ENCODE measurements around the gene DNMBP.
A peak's percentile ranks its signal among the peaks of the same experiment; 100 is the strongest.

DNMBP gene

GRCh38 chr10:100009793-100010676 lies at the start of gene DNMBP:
TSS of gene DNMBP (minus strand) at chr10:100009947. CDS start at chr10:99972124, 37,823 bp downstream.
- peak; percentile 78 for DNase-seq

DNA sequence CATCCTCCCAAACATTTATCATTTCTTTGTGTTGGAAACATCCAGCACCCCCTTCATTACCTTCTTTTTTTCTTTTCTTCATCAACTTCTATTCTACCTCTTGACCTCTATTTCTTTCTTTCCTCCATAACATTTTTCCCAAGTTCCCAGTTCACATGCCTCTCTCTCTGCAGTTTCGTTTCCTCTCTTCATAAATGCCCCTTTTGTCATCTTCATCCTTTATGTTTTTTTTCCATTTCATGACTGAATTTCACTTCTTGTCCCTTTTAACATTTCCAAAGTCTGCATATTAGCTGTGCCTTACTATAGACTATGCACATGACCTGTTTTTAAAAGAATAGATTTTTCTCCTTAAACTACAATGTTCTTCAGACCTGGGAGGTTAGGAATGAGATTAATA lies 48.2 kb upstream of the DNMBP start:
- DNase-seq: no peak

DNA sequence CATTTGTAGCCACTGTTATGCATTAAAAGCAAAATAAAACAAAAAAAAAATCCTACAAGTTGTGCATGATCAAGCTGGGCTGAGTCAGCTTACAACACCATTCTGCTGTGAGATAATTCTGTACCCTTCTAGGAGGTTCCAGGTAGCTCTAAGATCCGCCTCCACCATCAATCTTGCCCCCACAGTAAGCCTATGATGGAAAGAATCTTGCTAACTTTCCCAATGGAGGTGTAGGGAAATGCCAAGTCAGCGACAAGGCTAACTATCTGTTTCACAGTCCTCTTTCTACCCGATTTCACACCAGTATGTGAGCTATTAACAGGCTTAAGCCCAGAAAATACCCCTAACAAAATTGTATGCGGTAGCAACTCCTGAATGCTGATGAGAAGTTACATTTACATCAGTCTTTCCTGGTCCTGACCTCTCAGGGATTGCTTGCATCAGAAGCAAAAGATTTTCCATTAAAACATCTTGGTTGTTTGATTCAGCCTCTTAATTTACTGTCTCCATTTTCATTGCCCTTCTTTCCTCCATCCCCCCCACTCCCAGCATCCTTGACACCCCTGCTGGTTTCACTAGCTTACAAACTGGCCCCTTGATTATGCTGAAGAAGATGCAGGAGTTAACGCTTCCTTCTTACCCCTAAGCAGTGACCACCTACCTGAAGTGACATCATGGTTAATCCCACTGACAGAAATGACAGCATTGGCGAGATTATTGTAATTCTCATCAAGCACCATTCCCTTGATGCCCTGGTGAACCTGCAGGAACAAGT lies 44.1 kb upstream of the DNMBP start:
- DNase-seq: no peak

GRCh38 chr10:100046021-100046486 lies 36.3 kb upstream of the DNMBP start:
- peak; percentile 82 for DNase-seq

DNA sequence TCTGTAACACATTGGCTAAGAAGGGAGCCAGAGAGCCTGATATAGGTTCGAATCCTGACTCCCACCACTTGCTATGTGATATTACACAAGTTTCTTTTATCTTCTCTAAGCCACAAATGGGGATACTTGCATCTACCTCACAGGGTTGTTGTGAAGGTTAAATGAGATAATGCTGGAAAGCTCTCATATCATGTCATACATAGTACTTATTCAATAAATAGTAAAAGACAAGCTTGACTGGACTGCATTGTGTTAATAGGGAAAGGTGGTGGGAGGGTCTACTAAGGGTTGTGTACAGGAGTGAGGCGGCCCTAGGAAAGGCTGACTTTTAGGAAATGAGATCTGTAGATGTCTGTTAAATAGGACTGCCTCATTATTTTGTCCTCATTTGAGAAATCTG lies 35.8 kb upstream of the DNMBP start:
- no peak for DNase-seq

GRCh38 chr10:100043796-100044195 lies 34.0 kb upstream of the DNMBP start:
- no peak for DNase-seq

GRCh38 chr10:100043344-100043743 lies 33.6 kb upstream of the DNMBP start:
- DNase-seq: peak; percentile 35

- no peak for DNase-seq
Measured at GRCh38 chr10:100041306-100042002, 31.7 kb upstream of the DNMBP start.

- DNase-seq: no peak
Measured at GRCh38 chr10:100038561-100039071, 28.9 kb upstream of the DNMBP start.

DNA sequence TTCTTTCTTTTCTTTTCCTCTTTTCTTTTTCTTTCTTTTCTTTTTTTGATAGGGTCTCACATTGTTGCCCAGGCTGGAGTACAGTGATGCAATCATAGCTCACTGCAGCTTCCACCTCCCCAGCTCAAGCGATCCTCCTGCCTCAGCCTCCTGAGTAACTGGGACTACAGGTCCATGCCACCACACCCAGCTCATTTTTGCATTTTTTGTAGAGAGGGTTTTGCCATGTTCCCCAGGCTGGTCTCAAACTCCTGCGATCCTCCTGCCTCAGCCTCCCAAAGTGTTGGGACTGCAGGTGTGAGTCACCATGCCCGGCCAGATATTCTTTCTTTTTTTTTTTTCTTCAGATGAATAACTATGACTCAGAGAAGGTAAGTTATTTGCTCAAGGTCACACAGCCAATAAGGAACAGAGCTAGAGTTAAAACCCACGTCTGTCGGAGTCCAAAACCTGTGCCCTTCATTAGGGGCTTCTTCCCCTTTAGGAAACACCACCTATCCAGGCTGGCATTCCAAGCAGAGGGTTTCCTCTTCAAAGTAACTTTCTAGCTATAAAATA lies 28.1 kb upstream of the DNMBP start:
- DNase-seq: no peak

DNA sequence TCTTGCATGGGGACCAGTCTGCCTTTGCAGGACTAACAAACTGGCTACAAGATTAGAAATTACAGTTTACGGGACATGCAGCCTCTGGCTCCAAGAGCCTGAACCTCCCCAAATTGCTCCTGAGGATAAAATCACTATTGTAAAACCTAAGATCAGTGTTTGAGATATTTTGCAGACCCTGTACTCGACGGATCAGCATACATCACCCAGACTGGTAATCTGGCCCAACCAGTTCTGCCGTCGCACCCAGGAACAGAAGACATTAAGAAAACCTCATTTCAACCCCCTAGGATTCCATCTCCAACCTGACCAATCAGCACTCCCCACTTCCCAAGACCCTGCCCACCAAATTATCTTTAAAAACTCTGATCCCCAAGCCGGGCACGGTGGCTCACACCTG lies 27.1 kb upstream of the DNMBP start:
- DNase-seq: no peak

GRCh38 chr10:100033766-100034418 lies 24.1 kb upstream of the DNMBP start:
- no peak for DNase-seq

DNA sequence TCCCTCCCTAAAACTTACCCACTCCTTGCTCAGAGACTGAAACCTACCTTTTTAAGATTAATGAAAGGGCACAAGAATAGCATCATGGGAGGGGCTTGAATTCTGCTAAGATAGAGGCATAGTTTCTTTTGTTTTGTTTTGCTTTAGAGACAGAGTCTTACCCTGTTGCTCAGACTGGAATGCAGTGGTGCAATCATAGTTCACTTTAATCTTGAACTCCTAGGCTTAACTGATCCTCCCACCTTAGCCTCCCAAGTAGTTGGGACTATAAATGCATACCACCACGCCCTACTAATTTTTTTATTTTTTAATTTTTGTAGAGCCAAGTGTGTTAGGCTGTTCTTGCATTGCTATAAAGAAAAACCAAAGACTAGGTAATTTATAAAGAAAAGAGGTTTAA lies 17.7 kb upstream of the DNMBP start:
- no peak for DNase-seq

- DNase-seq: no peak
Measured at GRCh38 chr10:100025576-100025975, 15.8 kb upstream of the DNMBP start.

DNA sequence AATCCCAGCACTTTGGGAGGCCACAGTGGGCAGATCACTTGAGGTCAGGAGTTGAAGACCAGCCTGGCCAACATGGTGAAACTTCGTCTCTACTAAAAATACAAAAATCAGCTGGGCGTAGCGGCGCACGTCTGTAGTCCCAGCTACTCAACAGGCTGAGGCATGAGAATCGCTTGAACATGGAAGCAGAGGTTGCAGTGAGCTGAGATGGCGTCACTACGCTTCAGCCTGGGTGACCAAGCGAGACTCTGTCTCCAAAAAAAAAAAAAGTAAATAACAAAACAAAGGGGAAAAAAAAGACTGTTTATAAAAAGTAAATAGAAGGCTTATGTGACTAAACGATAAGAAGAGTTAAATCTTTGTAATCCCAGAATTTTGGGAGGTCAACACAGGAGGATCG lies 15.0 kb upstream of the DNMBP start:
- DNase-seq: no peak

DNA sequence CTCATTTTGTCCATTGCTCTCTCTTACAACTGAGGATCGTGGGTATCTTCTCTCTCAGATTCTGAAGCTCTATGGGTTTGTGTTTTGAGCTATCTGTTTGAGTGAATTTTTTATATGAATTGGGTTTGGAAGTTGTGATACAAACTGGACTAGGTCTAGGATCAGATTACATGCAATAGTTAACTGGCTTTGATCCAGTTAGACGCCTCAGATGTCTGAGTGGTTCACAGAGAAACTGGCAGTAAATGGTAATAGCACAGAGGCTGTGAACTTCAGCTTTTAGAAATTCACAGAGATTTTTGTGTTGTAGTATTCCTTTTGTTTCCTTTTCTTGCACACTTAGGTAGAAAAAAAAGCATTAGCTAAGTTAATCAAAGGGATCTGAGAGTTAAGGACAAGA lies 12.7 kb upstream of the DNMBP start:
- no peak for DNase-seq

DNA sequence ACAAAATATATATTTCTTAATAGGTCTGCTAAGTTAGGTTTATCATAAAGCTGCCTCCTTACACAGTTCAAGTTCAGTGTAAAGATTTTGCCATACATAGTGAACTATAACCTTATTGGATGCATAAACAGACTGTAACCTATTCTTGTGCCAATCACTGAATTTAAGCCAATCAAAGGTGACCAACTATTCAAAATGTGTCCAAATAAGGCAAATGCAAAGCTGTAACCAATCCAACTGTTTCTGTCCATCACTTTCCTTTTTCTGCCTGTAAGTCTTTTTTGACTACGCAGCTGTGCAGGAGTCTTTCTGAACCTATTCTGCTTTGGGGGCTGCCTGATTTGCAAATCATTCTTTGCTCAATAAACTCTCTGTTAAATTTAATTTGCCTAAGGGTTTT lies 11.6 kb upstream of the DNMBP start:
- no peak for DNase-seq

GRCh38 chr10:100020886-100021253 lies 11.1 kb upstream of the DNMBP start:
- no peak for DNase-seq

DNA sequence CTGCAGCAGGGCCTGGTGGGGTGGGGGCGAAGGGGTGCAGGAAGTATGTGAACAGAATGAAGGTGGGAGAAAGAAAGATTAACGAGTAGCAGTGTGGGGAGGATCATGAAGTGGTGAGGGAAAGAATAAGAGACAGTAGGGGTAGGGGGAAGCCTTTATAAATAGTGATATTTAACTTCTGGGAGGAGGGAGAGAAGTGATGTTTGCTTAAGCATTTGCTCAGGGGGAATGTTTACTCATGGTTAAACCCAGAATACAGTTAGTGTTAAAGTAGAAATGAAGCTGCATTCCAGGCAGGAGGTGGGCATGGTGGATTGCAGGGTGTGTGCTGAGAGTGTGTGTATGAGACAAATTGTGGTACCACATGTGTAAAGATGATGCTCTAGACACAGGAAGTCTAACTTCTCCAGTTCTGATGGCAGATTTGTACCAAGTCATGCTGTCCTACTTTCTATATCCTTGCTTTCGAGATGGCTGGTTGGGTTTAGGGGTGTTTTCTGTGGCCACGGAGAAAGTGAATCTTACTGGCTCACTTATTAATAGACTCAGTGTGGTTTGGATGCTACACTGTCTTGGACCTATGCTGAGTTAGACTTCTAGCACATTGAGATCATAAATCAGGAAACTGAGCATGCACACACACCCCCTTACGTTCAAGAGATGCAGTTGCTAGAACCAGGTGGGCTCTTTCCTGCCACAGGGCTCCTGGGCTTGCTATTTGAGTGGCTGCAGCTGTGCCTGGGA lies 10.6 kb upstream of the DNMBP start:
- DNase-seq: peak; percentile 10

- no peak for DNase-seq
Measured at GRCh38 chr10:100019787-100020141, 10.0 kb upstream of the DNMBP start.

DNA sequence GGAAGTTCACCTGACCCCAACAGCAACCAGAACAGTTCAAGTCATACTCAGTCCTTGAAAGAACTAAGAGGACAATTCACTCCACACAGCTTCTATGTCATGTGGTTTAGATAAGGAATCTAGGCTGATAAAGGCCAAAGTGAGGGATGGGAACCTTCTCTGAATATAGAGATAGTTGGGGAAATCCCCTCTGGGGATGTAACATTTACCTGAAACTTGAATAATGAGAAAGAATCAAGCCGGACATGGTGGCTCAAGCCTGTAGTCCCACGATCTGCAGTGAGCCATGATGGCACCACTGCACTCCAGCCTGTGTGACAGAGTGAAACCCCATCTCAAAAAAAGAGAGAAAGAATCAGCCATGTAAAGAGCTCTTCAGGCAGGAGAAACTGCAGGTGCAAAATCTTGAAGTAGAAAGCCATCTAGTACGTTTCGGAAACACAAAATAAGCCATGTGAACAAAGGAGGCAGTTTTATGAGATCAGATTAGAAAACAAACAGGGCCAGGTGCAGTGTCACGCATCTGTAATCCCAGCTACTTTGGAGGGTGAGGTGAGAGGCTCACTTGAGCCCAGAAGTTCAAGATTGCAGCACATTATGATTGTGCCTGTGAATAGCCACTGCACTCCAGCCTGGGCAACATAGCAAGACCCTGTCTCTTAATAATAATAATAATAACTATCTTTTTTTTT lies 4.5 kb upstream of the DNMBP start:
- no peak for DNase-seq
